SKM-1 (cell line): ENCODE measurements around the gene SLC26A1.
"Not testable (repeated sequence)": the region's sequence is repeated elsewhere in the genome, so short reads cannot be mapped to it uniquely, and the experiment has no call there.

Experiments used
- DNase-seq: peaks from one replicate; lab custom pipeline; 2025; ENCODE audit not compliant: unreplicated experiment; lab: John Stamatoyannopoulos, UW

SLC26A1 gene

DNA sequence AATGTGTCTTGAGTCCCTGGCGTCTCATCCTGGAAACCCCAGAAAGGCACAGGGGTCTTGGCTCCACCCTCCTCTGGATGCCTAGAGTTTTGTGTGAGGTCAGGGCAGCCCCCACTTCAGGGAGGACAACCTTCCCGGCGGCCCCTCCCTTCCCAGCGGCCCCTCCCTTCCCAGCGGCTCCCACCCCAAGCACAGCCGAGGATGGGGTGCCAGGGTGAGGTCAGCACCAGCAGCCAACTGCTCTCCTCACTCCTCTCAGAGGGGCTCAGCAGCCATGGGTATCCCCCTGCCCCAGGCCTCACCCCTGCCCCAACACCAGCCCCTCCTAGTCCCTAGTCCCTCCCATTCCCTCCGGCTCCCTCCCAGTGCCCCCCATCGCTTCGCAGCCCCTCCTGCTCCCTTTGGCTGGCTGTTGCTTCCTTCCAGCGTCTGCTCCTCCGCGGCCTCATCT is 37.2 kb downstream of the SLC26A1 start:
- DNase-seq, result no peak

DNA sequence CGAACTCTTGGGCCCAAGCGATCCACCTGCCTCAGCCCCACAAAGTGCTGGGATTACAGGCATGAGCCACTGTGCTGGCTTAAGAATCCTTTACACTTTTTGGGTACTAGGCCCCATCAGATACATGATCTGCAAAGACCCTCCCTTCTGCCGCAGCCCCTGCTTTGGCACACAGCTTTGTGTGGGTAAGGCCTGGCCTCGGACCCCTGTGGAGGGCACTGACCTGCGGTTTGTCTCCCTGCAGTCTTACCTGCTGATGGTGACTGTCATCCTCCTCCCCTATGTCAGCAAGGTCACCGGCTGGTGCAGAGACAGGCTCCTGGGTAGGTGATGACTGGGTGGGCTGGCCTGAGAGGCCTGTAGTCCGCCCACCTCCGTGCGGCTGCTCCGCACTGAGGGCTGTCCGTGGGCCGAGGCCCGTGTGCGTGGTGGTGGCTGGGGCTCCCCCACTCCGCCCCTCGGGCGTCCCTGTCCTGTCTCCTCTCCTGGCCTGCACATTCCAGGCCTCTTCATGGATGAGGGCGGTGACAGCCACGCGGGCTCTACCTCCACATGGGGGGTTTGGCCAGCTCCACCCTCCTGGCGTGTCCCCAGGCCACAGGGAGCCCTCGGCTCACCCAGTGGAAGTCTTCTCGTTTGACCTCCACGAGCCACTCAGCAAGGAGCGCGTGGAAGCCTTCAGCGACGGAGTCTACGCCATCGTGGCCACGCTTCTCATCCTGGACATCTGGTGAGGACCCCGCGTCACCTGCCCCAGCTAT is 37.9 kb downstream of the SLC26A1 start:
- no peak for DNase-seq

DNA sequence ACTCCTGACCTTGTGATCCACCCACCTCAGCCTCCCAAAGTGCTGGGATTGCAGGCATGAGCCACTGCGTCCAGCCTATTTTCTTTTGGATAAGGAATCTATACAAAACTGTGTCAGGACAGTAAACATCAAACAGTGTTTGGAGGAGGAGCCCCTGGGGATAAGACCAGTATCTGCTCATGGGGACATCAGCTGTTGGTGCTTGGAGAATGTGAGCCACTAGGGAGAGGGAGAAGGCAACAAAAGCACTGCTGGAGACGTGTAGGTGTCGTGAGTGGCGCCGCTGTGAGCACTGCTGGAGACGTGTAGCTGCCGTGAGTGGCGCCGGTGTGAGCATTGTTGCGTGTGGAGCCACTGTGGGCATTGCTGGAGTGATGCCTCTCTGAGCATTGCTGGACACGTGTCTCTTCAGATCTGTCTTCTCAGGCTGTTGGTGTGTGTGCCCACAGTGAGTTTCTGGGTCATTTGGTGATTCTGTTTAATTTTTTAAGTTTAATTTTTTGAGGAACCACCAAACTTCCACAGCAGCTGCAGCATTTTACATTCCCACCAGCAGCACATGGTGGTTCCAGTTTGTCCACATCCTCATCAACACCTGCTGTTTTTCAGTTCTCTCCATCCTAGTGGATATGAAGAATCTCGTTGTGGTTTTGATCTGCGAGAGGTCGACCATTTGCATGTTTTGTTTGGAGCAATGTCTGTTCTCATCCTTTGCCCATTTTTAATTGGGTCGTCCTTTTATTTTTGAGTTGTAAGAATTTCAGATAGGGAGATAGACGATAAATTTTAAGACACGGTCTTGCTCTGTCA is 38.8 kb downstream of the SLC26A1 start:
- no peak for DNase-seq

DNA sequence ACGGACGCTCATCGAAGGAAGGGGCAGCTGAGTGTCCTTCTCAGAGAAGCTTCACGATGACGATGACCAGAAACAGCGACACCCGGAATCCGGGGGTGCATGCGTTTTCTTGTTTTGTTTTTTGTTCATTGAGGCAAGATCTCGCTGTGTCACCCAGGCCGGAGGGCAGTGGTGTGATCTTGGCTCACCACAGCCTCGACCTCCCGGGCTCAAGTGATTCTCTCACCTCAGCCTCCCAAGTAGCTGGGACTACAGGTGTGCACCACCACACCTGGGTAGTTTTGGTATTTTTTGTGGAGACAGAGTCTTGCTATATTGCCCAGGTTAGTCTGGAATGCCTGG is 39.7 kb downstream of the SLC26A1 start:
- no peak for DNase-seq

DNA sequence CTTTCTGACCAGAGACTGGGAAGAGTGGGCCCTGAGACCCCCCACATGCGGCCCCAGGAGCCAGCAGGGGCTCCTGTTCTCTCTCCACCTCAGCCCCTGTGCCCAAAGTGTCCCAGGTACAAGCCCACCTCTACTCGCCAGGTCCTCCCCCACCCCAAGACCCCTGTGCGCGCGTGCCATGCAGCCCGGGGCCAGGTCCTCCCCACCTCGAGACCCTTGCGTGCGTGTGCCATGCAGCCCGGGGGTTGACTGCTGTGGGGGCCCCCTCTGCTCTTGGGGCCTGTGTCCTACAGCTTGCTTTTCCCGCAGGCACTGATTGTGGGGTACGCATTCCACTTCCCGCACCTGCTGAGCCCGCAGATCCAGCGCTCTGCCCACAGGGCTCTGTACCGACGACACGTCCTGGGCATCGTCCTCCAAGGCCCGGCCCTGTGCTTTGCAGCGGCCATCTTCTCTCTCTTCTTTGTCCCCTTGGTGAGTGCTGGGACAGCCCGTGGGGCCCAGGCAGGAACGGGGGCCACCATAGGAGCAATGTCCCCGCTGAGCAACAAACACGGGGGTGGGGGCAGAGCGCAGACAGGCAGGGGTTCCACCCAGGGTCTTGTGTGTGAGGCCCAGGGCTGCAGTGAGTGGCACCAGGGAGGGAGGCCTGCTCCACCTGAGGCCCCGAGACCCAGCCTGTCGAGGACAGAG is 40.2 kb downstream of the SLC26A1 start:
- DNase-seq, result no peak

DNA sequence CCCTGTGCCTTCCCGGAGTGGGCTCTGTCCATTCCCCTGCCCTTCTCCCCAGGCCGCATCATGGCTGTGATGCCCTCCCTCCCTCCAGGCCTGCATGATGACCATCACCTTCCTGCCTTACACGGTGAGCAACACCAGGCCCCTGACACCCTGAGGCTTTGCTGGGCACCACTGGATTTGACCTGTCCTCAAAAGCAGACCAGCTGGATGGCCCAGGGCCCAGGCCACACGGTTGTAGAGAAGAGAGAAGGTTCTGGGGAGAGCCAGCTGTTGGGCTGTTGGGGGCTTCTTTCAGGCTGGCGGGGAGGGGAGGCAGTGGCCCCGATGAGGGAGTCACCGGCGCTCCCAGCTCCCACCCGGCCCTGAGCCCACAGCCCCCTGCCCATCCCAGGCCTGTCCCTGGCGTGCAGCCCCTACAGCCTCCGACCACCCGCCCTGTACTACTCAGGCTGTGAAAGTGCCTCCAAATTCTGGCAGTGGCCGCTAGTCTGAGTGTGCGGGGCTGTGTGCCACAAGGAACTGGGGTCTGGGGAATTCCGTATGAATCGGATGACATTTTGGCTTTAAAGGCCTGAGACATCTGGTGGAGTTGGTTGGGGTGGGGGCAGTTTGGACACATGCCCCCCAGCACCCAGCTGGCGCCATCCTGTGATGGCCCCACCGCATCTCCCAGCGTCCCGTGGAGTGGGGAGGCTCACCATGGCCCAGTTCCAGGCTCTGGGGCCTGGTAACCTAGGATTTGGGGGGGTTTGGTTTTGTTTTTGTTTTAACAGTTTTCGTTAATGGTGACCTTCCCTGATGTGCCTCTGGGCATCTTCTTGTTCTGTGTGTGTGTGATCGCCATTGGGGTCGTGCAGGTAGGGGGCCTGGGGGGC is 41.4 kb downstream of the SLC26A1 start:
- no peak for DNase-seq

DNA sequence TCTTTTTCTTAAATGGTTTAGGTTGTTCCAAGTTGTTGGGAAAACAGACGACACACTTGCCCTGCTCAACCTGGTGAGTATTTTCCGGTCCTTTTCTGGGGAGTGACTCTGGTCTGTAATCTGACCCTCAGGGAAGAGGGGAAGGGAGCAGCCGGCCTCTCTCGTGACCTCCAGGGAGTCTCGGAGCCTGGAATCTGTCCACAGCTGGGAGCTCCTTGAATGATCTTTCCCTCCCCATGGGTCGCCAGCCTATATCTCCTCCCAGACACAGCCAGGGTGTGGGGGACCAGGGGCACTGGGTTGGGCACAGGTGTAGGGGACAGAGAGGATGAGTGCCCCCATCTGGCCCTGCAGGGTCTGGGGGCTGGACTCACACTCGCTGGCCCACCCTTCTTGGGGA is 42.0 kb downstream of the SLC26A1 start:
- DNase-seq, result no peak

DNA sequence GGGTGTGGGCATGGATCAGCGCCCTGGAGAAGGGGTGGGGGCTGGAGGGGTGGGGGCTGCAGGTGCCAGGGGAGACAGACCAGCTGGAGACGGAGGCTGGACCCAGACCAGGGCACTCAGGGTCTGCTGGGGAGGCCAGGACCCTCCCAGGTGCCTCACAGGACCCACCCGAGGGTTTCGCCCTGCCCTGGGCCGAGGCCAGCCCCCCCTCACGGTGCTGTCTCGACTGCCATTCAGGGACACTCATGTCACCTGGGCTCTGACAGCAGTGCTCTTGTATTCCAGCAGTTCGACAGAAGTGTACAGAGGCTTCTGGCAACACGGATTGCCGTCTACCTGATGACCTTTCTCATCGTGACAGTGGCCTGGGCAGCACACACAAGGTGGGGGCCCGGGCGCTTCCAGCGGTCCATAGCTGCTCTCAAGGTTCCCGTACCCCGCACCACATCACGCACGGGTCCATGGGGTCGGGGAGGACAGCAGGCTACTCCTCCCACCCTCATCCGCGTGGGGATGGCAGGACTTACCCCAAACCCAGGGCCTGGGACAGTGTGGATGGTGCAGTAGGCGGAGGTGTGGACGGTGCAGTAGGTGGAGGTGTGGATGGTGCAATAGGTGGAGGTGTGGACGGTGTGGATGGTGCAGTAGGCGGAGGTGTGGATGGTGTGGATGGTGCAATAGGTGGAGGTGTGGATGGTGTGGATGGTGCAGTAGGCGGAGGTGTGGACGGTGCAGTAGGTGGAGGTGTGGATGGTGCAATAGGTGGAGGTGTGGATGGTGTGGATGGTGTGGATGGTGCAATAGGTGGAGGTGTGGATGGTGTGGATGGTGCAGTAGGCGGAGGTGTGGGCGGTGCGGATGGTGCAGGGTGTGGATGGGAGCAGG is 42.8 kb downstream of the SLC26A1 start:
- no peak for DNase-seq

DNA sequence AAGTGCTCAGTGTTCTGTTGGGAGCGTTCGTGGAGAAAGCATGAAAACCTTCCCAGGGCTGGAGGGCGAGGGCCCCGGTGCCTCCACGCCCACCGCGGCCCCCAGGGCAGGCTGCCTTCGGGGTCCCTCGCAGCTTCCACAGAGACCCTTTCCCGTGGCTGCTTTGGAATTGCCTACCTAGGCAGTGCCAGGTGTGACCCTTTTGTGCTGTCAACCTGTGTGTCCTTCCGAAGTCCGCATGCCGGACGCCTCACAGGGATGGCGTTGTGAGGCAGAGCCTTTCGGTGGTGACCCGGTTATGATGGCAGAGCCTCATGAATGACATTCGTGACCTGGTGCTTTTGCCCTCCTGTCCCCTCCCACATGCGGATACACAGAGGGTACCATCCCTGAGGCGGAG is 43.5 kb downstream of the SLC26A1 start:
- DNase-seq, result no peak

DNA sequence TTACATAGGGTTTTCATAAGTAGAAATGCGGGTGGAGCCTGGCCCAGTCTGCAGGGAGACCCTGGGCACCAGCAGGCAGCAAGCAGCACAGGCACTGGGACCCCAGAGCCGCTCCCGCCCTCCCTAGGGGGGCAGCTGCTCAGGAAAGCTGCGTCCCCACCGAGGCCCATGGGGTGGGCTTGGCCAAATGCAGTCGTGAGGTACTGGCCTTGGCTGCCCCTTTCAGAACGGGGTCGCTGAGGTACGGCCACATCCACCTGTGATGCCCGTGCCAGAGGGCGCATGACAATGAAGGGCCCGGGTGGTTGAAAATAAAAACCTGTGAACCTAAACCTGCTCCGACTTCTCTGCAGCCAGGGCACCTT is 44.3 kb downstream of the SLC26A1 start:
- no peak for DNase-seq

DNA sequence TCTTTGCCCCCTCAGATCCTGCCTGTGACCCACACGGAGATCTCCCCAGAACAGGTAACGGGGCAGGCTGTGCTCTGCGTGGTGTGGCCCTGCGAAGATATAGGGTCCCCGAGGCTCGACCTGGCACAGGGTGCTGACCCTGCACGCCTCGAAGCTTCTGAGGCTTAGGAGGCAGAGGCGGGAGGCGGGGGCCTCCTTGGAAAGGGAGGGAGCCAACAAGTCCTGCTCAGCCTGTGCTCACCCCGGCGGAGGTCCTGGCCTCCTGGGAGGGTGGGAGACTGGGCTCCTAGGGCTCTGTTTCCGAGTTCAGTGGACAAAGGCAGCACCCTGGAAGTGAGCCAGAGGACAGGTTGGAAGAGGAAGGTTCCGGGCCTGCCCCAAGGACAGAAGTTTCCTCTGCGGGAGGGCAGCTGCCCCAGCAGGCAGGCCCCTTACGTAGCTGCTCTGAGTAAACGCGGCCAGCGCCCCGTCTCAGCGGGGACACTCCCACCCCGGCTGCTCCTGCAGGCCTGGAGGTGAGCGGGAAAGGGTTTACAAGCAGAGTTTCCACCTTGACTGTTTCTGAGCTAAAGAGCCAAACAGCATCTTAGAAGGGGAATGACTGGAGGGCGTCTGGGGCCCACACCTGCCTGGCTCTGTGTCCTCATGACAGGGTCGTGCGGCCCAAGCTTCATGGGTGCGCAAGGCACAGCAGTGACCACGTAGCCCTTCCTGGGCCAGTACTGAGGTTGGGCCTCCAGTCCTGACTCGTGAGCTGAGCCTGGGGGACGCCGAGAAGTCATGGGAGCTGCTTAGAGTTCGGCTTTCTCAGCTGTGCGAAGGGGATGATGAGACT is 44.9 kb downstream of the SLC26A1 start:
- DNase-seq, result no peak

DNA sequence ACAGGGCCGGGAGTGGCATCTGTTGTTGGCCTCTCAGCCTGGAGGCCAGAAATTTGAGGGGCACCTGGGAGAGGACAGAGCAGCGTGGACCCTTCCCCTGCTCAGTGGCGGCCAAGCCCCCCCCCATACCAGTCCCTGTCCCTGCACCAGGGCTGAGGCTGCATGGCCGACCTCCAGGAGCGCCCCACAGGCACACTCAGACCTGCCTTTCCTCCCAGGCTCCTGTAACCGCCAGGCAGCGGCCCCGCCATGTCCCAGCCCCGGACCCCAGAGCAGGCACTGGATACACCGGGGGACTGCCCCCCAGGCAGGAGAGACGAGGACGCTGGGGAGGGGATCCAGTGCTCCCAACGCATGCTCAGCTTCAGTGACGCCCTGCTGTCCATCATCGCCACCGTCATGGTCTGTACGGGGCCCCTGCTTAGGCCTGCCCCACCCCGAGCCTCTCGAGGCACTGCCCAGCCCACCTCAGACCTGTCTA is 45.7 kb downstream of the SLC26A1 start:
- no peak for DNase-seq

DNA sequence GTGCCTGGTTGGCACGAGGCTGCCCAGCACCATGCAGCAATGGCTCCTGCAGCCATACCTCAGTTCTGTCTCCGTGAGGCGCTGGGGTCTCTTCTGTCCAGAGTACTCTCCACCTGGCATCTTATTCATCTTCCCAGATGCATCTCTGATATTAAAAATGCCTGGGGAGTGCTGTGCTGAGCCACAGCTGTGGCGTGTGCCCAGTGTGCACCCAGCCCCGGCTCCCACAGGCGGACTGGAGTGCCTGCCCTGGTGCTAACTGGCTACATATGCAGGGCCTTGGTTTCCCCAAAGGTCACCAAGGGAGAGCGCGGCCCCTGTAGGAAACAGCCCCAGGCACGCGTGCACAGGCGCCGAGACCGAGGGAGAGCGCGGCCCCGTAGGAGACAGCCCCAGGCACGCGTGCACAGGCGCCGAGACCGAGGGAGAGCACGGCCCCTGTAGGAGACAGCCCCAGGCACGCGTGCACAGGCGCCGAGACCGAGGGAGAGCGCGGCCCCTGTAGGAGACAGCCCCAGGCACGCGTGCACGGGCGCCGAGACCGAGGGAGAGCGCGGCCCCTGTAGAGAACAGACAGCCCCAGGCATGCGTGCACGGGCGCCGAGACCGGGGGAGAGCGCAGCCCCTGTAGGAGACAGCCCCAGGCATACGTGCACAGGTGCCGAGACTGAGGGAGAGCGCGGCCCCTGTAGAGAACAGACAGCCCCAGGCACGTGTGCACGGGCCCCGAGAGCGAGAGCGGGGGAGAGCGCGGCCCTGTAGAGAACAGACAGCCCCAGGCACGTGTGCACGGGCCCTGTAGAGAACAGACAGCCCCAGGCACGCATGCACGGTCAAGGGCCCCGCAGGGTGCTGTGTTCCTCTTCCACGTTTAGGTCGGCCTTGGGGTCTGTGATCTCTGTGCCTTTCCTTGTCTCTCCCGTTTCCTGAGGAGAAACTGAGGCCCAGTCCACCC is 46.4 kb downstream of the SLC26A1 start:
- DNase-seq, result no peak

DNA sequence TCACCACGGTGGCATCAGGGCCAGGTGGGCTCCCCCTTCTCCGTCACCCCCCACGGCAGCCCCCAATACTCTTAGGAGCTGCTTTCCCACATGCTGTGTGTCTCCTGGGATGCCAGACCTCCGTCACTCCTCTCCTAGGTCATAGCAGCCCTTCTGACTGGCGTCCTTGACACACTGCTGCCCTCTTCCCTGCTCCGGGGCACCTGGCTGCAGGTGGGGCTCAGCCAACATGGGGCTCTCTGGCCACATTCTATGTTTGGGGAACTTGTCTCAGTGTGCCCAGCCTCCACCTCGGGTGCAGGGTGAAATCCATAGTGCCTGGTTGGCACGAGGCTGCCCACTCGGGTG is 47.1 kb downstream of the SLC26A1 start:
- no peak for DNase-seq

DNA sequence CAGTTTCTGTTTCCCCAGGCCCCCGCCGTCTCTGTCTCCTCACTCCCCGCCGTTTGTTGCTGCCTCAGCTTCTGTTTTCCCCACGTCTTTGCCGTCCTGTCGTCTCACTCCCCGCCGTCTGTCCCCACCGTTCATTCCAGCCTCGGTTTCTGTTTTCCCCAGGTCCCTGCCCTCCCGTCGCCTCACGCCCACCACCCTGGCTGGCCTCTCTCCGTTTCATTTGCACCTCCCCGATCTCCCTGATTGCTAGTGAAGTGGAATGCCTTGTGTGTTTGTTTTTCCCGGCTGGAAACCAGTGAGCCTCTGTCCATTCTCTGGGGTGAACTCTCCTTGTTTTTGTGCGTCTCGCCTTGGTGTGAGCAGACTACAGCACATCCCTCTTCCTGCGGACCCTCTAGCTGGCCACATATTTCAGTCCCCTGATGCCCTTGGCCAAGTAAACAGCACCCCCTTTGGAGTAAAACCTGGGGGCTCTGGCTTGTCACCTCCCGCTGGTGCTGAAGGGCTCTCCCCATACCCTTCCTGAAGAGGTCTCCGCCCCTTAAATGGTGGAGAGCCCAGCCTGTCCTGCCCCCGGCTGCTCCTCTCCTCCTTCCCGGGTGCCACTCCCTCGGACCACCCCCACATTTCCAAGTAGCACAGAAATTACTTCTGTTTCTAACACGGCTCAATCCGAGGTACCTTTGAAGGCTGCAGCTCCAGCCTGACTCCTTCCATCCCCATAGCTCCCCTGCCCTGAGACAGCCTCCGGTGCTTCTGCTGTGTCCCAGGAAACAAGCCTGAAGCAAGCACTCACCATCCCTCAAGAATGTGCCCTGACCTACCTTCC is 47.7 kb downstream of the SLC26A1 start:
- DNase-seq, result no peak

DNA sequence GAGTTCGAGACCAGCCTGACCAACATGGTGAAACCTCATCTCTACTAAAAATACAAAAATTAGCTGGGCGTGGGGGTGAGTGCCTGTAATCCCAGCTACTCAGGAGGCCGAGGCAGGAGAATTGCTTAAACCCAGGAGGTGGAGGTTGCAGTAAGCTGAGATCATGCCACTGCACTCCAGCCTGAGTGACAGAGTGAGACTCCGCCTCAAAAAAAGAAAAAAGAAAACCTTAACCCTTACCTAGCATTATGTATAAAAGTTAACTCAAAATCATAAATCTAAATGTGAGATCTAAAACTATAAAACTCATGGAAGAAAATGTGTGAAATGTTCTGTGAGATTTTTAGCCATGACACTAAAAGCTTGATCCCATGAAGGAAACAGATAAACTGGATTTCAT is 53.7 kb downstream of the SLC26A1 start:
- not testable (repeated sequence) for DNase-seq
